Endodermal cell (in vitro differentiated cells): ENCODE data around the gene PPP1R12B. TPM values are rescaled to one million over a fixed set of nuclear protein-coding genes. Genes with fewer than 3 reads are reported as not detected.
"Not testable (repeated sequence)": the region's sequence is repeated elsewhere in the genome, so short reads cannot be mapped to it uniquely, and the experiment has no call there.

Experiments
- DNase-seq: peaks from one replicate; pipeline ENCODE4 v3.0.0-alpha.2; 2017
- H3K27ac ChIP-seq: 2 replicates; pipeline ENCODE4 v1.5.1; 2013; ENCODE audit warnings: mild to moderate bottlenecking, low read depth, low read length, moderate library complexity
- H3K27me3 ChIP-seq: 2 replicates; pipeline ENCODE4 v1.6.1; 2013; ENCODE audit warnings: mild to moderate bottlenecking, low read length, moderate library complexity; ENCODE audit not compliant: insufficient read depth, control insufficient read depth, poor library complexity, severe bottlenecking
- H3K36me3 ChIP-seq: 2 replicates; pipeline ENCODE4 v1.7.0; 2013; ENCODE audit warnings: mild to moderate bottlenecking, low read length, moderate library complexity; ENCODE audit not compliant: control insufficient read depth, insufficient read depth
- H3K4me1 ChIP-seq: one replicate; pipeline ENCODE4 v1.7.0; 2013; ENCODE audit warnings: low read length; ENCODE audit not compliant: control insufficient read depth, insufficient read depth
- H3K4me3 ChIP-seq: 2 replicates; pipeline ENCODE4 v1.5.1; 2013; ENCODE audit warnings: mild to moderate bottlenecking, low read length, moderate library complexity
- H3K9ac ChIP-seq: 2 replicates; pipeline ENCODE4 v1.6.1; 2013; ENCODE audit warnings: mild to moderate bottlenecking, low read length, moderate library complexity; ENCODE audit not compliant: poor library complexity, severe bottlenecking; ENCODE audit errors: extremely low read depth
- H3K9me3 ChIP-seq: 2 replicates; pipeline ENCODE4 v1.6.1; 2013; ENCODE audit warnings: mild to moderate bottlenecking, low read length, moderate library complexity; ENCODE audit not compliant: control insufficient read depth
- H3K27ac Mint-ChIP-seq: 2 replicates; pipeline ENCODE4 v1.8.0; 2020; ENCODE audit warnings: mixed read lengths
- H3K27me3 Mint-ChIP-seq: 2 replicates; pipeline ENCODE4 v1.8.0; 2021; ENCODE audit warnings: mild to moderate bottlenecking, mixed read lengths; ENCODE audit not compliant: insufficient read depth
- H3K36me3 Mint-ChIP-seq: 2 replicates; pipeline ENCODE4 v1.8.0; 2020; ENCODE audit warnings: low read depth, mixed read lengths
- H3K4me1 Mint-ChIP-seq: 2 replicates; pipeline ENCODE4 v1.8.0; 2020; ENCODE audit warnings: mixed read lengths
- H3K4me3 Mint-ChIP-seq: 2 replicates; pipeline ENCODE4 v1.8.0; 2020; ENCODE audit warnings: mild to moderate bottlenecking, moderate library complexity, mixed read lengths
- H3K9me3 Mint-ChIP-seq: 2 replicates; pipeline ENCODE4 v1.8.0; 2020; ENCODE audit warnings: mild to moderate bottlenecking, mixed read lengths
- CTCF ChIP-seq: fragments of 200-600 bp; sonication (generic); conservative IDR thresholded peaks from 2 replicates; pipeline ENCODE4 v1.5.0; 2021; ENCODE audit warnings: antibody characterized with exemption, mild to moderate bottlenecking
- WGBS, 2 experiments: methylation state at CpG; one replicate each; pipeline versions ENCODE4 v1.1.5 to v1.1.7; 2013; ENCODE audit warnings: missing lambda C conversion rate in 2 of 2, mixed read lengths in 1 of 2; ENCODE audit not compliant: insufficient coverage in 1 of 2, insufficient read length in 1 of 2; 5-methylcytosine and 5-hydroxymethylcytosine counted together
- total RNA-seq, 2 donors: library from RNA; stranded (reverse); fragmentation: NEBNext Ultra II Directional in 1 of 2; extraction: Animal tissue kit (Norgen Biotek cat#: 25700) in 1 of 2; gene quantifications; 2 replicates in 1 of 2; 3 replicates in 1 of 2; pipeline ENCODE4 v1.2.1, GENCODE V29; 2021

The PPP1R12B gene
- total RNA-seq, 2 donors from 2014 or later, result 19.2 to 20.3 TPM

DNA sequence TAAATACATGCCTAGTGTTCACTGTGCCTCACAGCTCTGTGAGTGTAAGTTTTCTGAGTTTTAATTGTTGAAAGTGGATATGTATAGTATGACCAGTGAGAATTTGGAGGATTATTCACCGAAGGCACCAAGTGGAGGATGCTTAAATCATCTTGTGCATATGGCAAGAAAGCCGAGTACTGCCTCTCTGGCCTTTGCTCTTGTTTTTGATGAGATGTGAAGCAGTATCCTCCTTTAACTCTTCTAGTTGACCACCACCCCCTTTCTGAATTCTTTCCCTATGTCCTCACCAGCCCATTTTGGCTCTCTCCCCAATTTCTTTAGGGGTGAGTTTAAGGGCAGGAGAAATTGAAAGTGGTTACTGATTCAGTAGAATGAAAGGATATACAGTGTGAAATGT is 231.3 kb downstream of the PPP1R12B start:
- 95 to 100% methylated on average over 1 to 2 of the region's 2 CpGs for WGBS, 2 experiments
- H3K9ac ChIP-seq, result no peak overlapping the region
- H3K27me3 ChIP-seq, result no peaks in the 10 kb centered on the region
- H3K36me3 Mint-ChIP-seq, result peaks cover 2% of the 10 kb centered on the region
- H3K4me3 Mint-ChIP-seq, result no peak overlapping the region
- H3K9me3 Mint-ChIP-seq, result no peaks in the 10 kb centered on the region
- DNase-seq, result no peak
- peaks cover 45% of the 10 kb centered on the region for H3K4me1 Mint-ChIP-seq
- peaks cover 28% of the 10 kb centered on the region for H3K4me1 ChIP-seq
- H3K4me3 ChIP-seq, result no peak overlapping the region
- no peaks in the 10 kb centered on the region for H3K9me3 ChIP-seq
- no peak overlapping the region for H3K27ac ChIP-seq
- H3K27me3 Mint-ChIP-seq, result no peaks in the 10 kb centered on the region
- no peak overlapping the region for H3K27ac Mint-ChIP-seq
- no peaks in the 10 kb centered on the region for H3K36me3 ChIP-seq
- TF ChIP-seq CTCF, result no peak

- no peak for DNase-seq
- peaks cover 51% of the 10 kb centered on the region for H3K4me1 Mint-ChIP-seq
- Histone ChIP-seq H3K9me3 (no peaks in the 10 kb centered on the region), H3K9ac (no peak overlapping the region), H3K27me3 (no peaks in the 10 kb centered on the region), H3K36me3 (no peaks in the 10 kb centered on the region), H3K4me3 (no peak overlapping the region), H3K4me1 (peaks cover 33% of the 10 kb centered on the region), H3K27ac (no peak overlapping the region)
- no peaks in the 10 kb centered on the region for H3K27me3 Mint-ChIP-seq
- H3K27ac Mint-ChIP-seq, result no peak overlapping the region
- H3K9me3 Mint-ChIP-seq, result no peaks in the 10 kb centered on the region
- H3K4me3 Mint-ChIP-seq, result no peak overlapping the region
- TF ChIP-seq CTCF, result no peak
- WGBS, 2 experiments, result 89% methylated on average over 1 of the region's 1 CpG; no CpG with 5 or more reads in 1 of the 2 experiments
- H3K36me3 Mint-ChIP-seq, result peaks cover 2% of the 10 kb centered on the region
Observed at GRCh38 chr1:202580619-202581018, 232.1 kb downstream of the PPP1R12B start.

GRCh38 chr1:202582350-202582749 is 233.9 kb downstream of the PPP1R12B start:
- WGBS, 2 experiments, result 83 to 95% methylated on average over 1 to 5 of the region's 5 CpGs
- not testable (repeated sequence) for H3K36me3 Mint-ChIP-seq, H3K9me3 ChIP-seq, H3K9me3 Mint-ChIP-seq, H3K27ac Mint-ChIP-seq, H3K4me3 ChIP-seq, H3K27me3 ChIP-seq, H3K27me3 Mint-ChIP-seq, H3K27ac ChIP-seq, H3K9ac ChIP-seq, DNase-seq, H3K4me3 Mint-ChIP-seq, H3K36me3 ChIP-seq
- peaks cover 61% of the 10 kb centered on the region for H3K4me1 Mint-ChIP-seq
- peaks cover 40% of the 10 kb centered on the region for H3K4me1 ChIP-seq
